GM12865 (cell line): ENCODE measurements around the gene UVRAG.
A peak's percentile ranks its signal among the peaks of the same experiment; 100 is the strongest.

Experiments used
- DNase-seq: peaks from one replicate; pipeline ENCODE4 v3.0.0; 2010; ENCODE audit warnings: low read depth
- H3K4me3 ChIP-seq: 2 replicates; pipeline ENCODE4 v1.5.1; 2011; ENCODE audit warnings: mild to moderate bottlenecking, low read depth, low read length, control low read depth
- TF ChIP-seq, protein P1 (sequence below): IDR thresholded peaks from 2 replicates; pipeline ENCODE4 v1.5.1; 2011; ENCODE audit warnings: low read length, control low read depth, low read depth, inconsistent platforms; ENCODE audit not compliant: insufficient read depth; ENCODE audit errors: missing control alignments

Gene UVRAG

DNA sequence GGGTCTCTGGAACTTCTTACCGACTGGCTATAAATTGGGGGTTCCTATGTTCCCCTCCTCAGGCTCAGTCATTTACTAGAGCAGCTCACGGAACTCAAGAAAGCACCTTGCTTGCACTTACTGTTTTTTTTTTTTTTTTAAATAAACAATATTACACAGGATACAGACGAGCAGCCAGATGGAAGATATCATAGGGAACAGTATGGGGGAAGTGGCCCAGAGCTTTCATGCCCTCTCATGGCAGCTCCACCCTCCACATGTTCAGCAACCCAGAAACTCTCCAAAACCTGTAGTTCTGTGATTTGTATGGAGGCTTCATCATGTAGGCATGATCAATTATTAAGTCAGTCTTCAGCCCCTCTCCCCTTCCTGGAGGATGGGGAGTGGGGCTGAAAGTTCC, 7.5 kb downstream of the UVRAG start:
- TF ChIP-seq, protein P1, sequence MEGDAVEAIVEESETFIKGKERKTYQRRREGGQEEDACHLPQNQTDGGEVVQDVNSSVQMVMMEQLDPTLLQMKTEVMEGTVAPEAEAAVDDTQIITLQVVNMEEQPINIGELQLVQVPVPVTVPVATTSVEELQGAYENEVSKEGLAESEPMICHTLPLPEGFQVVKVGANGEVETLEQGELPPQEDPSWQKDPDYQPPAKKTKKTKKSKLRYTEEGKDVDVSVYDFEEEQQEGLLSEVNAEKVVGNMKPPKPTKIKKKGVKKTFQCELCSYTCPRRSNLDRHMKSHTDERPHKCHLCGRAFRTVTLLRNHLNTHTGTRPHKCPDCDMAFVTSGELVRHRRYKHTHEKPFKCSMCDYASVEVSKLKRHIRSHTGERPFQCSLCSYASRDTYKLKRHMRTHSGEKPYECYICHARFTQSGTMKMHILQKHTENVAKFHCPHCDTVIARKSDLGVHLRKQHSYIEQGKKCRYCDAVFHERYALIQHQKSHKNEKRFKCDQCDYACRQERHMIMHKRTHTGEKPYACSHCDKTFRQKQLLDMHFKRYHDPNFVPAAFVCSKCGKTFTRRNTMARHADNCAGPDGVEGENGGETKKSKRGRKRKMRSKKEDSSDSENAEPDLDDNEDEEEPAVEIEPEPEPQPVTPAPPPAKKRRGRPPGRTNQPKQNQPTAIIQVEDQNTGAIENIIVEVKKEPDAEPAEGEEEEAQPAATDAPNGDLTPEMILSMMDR: no peak

DNA sequence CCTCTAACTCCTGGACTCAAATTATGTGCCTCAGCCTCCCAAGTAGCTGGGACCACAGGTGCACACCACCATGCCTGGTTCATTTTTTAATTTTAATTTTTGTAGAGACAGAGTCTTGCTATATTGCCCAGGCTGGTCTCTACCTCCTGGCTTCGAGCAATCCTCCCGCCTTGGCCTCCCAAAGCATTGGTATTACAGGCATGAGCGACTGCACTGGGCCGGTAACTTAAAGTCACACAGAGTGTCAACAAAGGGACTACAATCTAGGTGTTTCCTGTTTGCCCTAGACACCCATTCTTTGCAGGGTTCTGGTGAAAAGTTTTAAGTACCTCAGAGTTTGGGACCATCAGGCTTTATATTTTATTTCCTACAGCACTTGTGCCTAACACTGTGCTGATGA, 8.4 kb downstream of the UVRAG start:
- peak overlapping the region; percentile 45 for H3K4me3 ChIP-seq
- DNase-seq: peak; percentile 70
- TF ChIP-seq, protein P1: no peak

More for the DNA sequence above, 7.5 kb downstream of the UVRAG start:
- peak overlapping the region; percentile 2; the same call in 1 of the 2 replicates for H3K4me3 ChIP-seq
- DNase-seq: no peak

DNA sequence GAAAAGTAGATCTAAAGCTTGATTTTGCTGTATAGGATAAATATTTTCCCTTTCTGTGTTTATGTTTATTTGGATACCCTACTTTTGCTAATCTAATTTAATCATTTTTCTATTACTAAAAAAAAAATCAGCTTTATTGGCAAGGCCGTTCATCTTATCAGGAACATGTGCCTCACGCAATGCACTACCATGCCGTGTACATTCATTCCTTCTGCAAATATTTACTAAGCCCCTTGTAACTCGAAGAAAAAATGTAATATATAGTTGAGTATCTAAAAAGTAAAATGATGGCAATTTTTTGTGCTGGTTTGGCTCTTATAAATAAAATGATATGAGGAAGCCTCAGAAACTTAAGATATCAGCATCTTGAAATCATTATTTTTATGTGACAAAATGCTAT, 8.9 kb downstream of the UVRAG start:
- TF ChIP-seq, protein P1: no peak
- H3K4me3 ChIP-seq: peak overlapping the region; percentile 45
- no peak for DNase-seq

DNA sequence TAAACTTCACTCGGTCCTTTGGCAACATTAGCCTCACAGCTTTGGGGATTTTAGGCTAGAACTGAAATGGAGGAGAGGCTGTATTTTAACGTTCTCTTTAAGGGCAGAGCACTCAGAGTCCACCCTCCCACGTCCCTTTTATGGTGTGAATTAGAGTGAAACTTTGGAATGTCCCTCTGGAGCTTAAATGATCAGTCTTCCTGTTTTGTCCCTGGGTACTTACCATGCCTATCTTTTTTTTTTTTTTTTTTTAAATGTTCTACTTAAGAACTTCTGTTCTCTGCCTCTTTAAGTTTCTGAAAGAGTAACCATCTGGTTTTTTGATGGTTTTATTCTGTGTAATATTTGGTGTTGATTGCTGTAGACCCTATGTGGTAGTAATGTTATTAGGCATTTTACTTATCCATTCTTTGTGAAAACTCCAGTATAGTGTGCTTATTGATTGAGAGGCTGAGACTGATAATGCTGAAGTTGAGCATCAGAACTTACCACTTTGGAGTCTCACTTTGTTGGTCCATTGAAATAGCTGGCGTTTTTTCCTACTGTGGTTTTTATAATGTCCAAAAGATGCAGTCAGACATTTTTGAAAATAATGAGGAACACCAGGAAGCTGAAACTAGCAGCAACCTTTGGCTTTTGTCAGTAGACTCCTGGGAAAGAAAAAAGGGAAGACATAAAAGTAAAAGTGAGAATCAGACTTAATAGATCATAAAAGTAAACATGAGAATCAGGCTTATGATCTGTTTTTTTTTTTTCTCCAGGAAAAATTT, 11.6 kb downstream of the UVRAG start:
- DNase-seq: peak; percentile 52
- TF ChIP-seq, protein P1: no peak
- H3K4me3 ChIP-seq: no peak overlapping the region; the same call in 1 of the 2 replicates

DNA sequence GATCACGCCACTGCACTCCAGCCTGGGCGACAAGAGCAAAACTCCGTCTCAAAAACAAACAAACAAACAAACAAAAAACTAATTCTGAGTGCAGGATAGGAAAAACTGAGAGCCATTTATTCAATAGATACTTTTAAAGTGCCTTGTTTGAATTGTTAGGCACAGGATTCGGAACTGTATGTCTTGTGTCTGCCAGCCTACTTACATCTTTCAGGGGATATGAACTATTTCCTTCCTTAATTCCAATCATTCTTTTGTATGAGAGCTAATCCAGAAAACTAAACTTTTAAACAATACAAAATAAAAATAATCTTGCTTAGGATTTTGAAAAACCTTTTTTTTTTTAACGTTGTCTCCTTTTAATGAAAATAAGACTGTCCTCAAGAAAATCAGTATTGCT, 12.6 kb downstream of the UVRAG start:
- no peak overlapping the region for H3K4me3 ChIP-seq
- no peak for DNase-seq
- TF ChIP-seq, protein P1: no peak

DNA sequence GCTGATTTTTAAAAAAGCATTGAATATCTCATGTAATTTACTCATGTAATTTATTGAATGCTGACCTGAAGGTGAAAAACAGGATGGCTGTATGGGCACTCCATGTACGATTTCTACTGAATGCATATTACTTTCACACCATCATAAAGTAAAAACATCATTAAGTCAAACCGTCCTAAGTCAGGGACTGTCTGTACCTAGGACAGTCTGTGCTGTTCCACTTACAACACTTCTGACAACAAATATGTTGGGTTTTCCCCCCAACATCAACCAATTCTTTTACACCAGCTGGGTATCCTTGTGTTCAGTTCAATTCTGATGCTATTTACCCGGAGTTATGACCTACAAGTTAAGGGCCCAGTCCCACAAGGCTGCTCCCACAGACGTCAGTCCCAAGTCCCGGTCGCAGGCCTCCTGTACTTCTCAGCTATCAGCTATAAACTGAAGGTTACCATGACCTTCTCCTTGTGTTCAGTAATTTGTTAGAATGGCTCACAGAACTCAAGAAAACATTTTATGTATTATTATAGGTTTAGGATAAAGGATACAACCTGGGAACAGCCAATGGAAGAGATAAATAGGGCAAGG, 17.0 kb downstream of the UVRAG start:
- no peak overlapping the region for H3K4me3 ChIP-seq
- DNase-seq: no peak
- TF ChIP-seq, protein P1: no peak
